CD14-positive monocyte (primary cell): ENCODE results near the gene COL4A1. TPM values are rescaled to one million over a fixed set of nuclear protein-coding genes. Genes with fewer than 3 reads are reported as not detected.

Experiments
- DNase-seq, 3 donors: peaks; one replicate each; pipeline ENCODE4 v3.0.0-alpha.2; 2011 to 2022
- H2AFZ ChIP-seq: 2 replicates; pipeline ENCODE4 v1.6.0; 2012; ENCODE audit warnings: mild to moderate bottlenecking, low read depth, low read length, inconsistent platforms; ENCODE audit not compliant: insufficient read depth, poor library complexity, severe bottlenecking
- H3K27ac ChIP-seq, 2 donors: 1 replicate in 1 of 2; 2 replicates in 1 of 2; pipeline ENCODE4 v1.5.1; 2012 to 2013; ENCODE audit warnings: low read length in 2 of 2, control low read depth in 1 of 2, inconsistent platforms in 1 of 2, low read depth in 1 of 2, mild to moderate bottlenecking in 1 of 2
- H3K27me3 ChIP-seq, 2 donors: one replicate each; pipeline versions ENCODE4 v1.6.0 to v1.6.1; 2011 to 2013; ENCODE audit warnings: low read length in 2 of 2; ENCODE audit not compliant: control insufficient read depth in 2 of 2, insufficient read depth in 2 of 2
- H3K36me3 ChIP-seq, 2 donors: replicated peaks in 1 of 2; 1 replicate in 1 of 2; 2 replicates in 1 of 2; pipeline versions ENCODE4 v1.5.1 to v1.6.1; 2012 to 2013; ENCODE audit warnings: low read length in 2 of 2, control low read depth in 1 of 2, inconsistent platforms in 1 of 2, mild to moderate bottlenecking in 1 of 2; ENCODE audit not compliant: insufficient read depth in 2 of 2, control insufficient read depth in 1 of 2
- H3K4me1 ChIP-seq, 2 donors: 1 replicate in 1 of 2; 2 replicates in 1 of 2; pipeline versions ENCODE4 v1.5.1 to v1.6.1; 2012 to 2013; ENCODE audit warnings: low read length in 2 of 2, control low read depth in 1 of 2, inconsistent platforms in 1 of 2, mild to moderate bottlenecking in 1 of 2, moderate library complexity in 1 of 2; ENCODE audit not compliant: insufficient read depth in 2 of 2, control insufficient read depth in 1 of 2
- H3K4me2 ChIP-seq: replicated peaks from 2 replicates; pipeline ENCODE3; 2012; ENCODE audit warnings: low read length, moderate library complexity, mild to moderate bottlenecking; ENCODE audit not compliant: poor library complexity, severe bottlenecking; ENCODE audit errors: extremely low read depth
- H3K4me3 ChIP-seq, 3 experiments: fragments of 200-600 bp in 1 of 3; sonication (generic) in 1 of 3; replicated peaks in 1 of 3; 1 replicate in 2 of 3; 2 replicates in 1 of 3; pipeline ENCODE4 v1.5.1; 2011 to 2013; ENCODE audit warnings: low read length in 3 of 3, mild to moderate bottlenecking in 3 of 3, control low read depth in 2 of 3, low read depth in 2 of 3, inconsistent platforms in 1 of 3, moderate library complexity in 1 of 3
- H3K79me2 ChIP-seq: 2 replicates; pipeline ENCODE4 v1.6.0; 2012; ENCODE audit warnings: mild to moderate bottlenecking, control low read depth, inconsistent platforms, low read length, moderate library complexity; ENCODE audit not compliant: insufficient read depth
- H3K9ac ChIP-seq: 2 replicates; pipeline ENCODE4 v1.6.0; 2017; ENCODE audit warnings: low read length, mild to moderate bottlenecking; ENCODE audit not compliant: insufficient read depth, poor library complexity, severe bottlenecking
- H3K9me3 ChIP-seq, 2 donors: replicated peaks in 1 of 2; 1 replicate in 1 of 2; 2 replicates in 1 of 2; pipeline versions ENCODE4 v1.5.1 to v1.6.1; 2012 to 2013; ENCODE audit warnings: low read length in 2 of 2, control low read depth in 1 of 2; ENCODE audit not compliant: control insufficient read depth in 1 of 2, insufficient read depth in 1 of 2
- H4K20me1 ChIP-seq: 2 replicates; pipeline ENCODE4 v1.6.0; 2012; ENCODE audit warnings: mild to moderate bottlenecking, low read length, control low read depth, moderate library complexity; ENCODE audit not compliant: insufficient read depth
- H3K27ac Mint-ChIP-seq, 7 donors: one replicate each; pipeline ENCODE4 v1.8.0; 2020; ENCODE audit warnings: mild to moderate bottlenecking in 7 of 7, mixed read lengths in 7 of 7, moderate library complexity in 6 of 7, inconsistent platforms in 2 of 7
- H3K27me3 Mint-ChIP-seq, 3 donors: one replicate each; pipeline ENCODE4 v1.8.0; 2021 to 2022; ENCODE audit warnings: low read depth in 3 of 3, mild to moderate bottlenecking in 3 of 3, mixed read lengths in 3 of 3, moderate library complexity in 3 of 3, inconsistent platforms in 1 of 3
- H3K36me3 Mint-ChIP-seq, 2 donors: one replicate each; pipeline ENCODE4 v1.8.0; 2020; ENCODE audit warnings: mixed read lengths in 2 of 2, inconsistent platforms in 1 of 2, mild to moderate bottlenecking in 1 of 2
- H3K4me1 Mint-ChIP-seq: one replicate; pipeline ENCODE4 v1.8.0; 2020; ENCODE audit warnings: mild to moderate bottlenecking, mixed read lengths
- H3K4me3 Mint-ChIP-seq, 2 donors: one replicate each; pipeline ENCODE4 v1.8.0; 2020; ENCODE audit warnings: mild to moderate bottlenecking in 2 of 2, mixed read lengths in 2 of 2, moderate library complexity in 1 of 2
- H3K9me3 Mint-ChIP-seq, 7 donors: one replicate each; pipeline ENCODE4 v1.8.0; 2020 to 2022; ENCODE audit warnings: mixed read lengths in 7 of 7, mild to moderate bottlenecking in 6 of 7, moderate library complexity in 6 of 7, inconsistent platforms in 2 of 7
- CTCF ChIP-seq: fragments of 200-600 bp; IDR thresholded peaks from one replicate; pipeline ENCODE4 v1.8.0; 2022; ENCODE audit warnings: antibody characterized with exemption, mild to moderate bottlenecking
- WGBS: methylation state at CpG from one replicate; pipeline ENCODE4 v1.1.5; 2013; ENCODE audit warnings: missing lambda C conversion rate; ENCODE audit not compliant: insufficient coverage; 5-methylcytosine and 5-hydroxymethylcytosine counted together
- intact Hi-C, 2 donors: fragments of 100-400 bp; cut with micrococcal nuclease; formaldehyde crosslinking; loops; one replicate each; pipeline versions ENCODE4 v1.15.0 to v1.15.1; 2023
- polyA plus RNA-seq, 3 donors: library from polyadenylated mRNA; depleted of rRNA in 1 of 3; unstranded in 2 of 3; stranded (reverse) in 1 of 3; fragments of 300-500 nt in 2 of 3; fragments of >200 nt in 1 of 3; fragmentation: Illumina TruSeq in 2 of 3; gene quantifications; 1 replicate in 2 of 3; 2 replicates in 1 of 3; pipeline ENCODE4 v1.2.3, GENCODE V29; 2012 to 2021

COL4A1 gene
- polyA plus RNA-seq, 3 donors: 0.16 to 0.25 TPM; not detected in 1

- H3K36me3 ChIP-seq: no peaks in the 10 kb centered on the region
- peaks cover 9 to 11% of the 10 kb centered on the region in 2 donors for H3K4me1 ChIP-seq
- no peaks in the 10 kb centered on the region for H3K9me3 ChIP-seq
- no peaks in the 10 kb centered on the region for H3K27me3 ChIP-seq
- H3K27ac ChIP-seq: no peak overlapping the region
- H3K9ac ChIP-seq: no peak overlapping the region
- H3K9me3 Mint-ChIP-seq: no peaks in the 10 kb centered on the region
- no peak for TF ChIP-seq CTCF
- intact Hi-C loops: loop anchor here (5.0 to 10.0 kb wide), 4 partner anchors 325 to 1148 kb away; partner anchors contain the start of gene IRS2 (in 1 of the 2)
- H3K27me3 Mint-ChIP-seq: peaks cover 2 to 5% (median 4%) of the 10 kb centered on the region in 3 donors
- H3K4me1 Mint-ChIP-seq: peaks cover 9% of the 10 kb centered on the region
- H3K4me3 Mint-ChIP-seq: no peak overlapping the region
- peak overlapping the region in 1 of 7 donors; percentile 51 for H3K27ac Mint-ChIP-seq
- H2AFZ ChIP-seq: peak overlapping the region; percentile 24
- DNase-seq: no peak
- 86% methylated on average over 11 of the region's 15 CpGs for WGBS
- H3K4me2 ChIP-seq: no peak overlapping the region
- H3K79me2 ChIP-seq: no peaks in the 10 kb centered on the region
- H3K4me3 ChIP-seq: no peak overlapping the region
- no peaks in the 10 kb centered on the region for H4K20me1 ChIP-seq
- no peaks in the 10 kb centered on the region for H3K36me3 Mint-ChIP-seq
Observed at GRCh38 chr13:110109910-110110309, 197.0 kb downstream of the COL4A1 start.

GRCh38 chr13:110109140-110109783 is 197.7 kb downstream of the COL4A1 start:
- Histone ChIP-seq H3K9me3 (no peaks in the 10 kb centered on the region), H3K36me3 (no peaks in the 10 kb centered on the region), H3K27me3 (no peaks in the 10 kb centered on the region), H3K27ac (no peak overlapping the region), H4K20me1 (no peaks in the 10 kb centered on the region), H3K4me3 (no peak overlapping the region), H2AFZ (no peak overlapping the region), H3K9ac (no peak overlapping the region), H3K4me2 (no peak overlapping the region), H3K4me1 (peaks cover 9 to 11% of the 10 kb centered on the region in 2 donors), H3K79me2 (no peaks in the 10 kb centered on the region)
- no peak for DNase-seq
- Mint-ChIP-seq H3K27me3 (peaks cover 2 to 5% (median 3%) of the 10 kb centered on the region in 3 donors), H3K9me3 (no peaks in the 10 kb centered on the region), H3K4me1 (peaks cover 9% of the 10 kb centered on the region), H3K27ac (no peak overlapping the region), H3K4me3 (no peak overlapping the region), H3K36me3 (no peaks in the 10 kb centered on the region)
- intact Hi-C loops: no loop called here
- no peak for TF ChIP-seq CTCF
- 37% methylated on average over 5 of the region's 10 CpGs for WGBS
